NCI-H2171 treated with DMSO at 0.1 percent for 48 hours (cell line): ENCODE measurements around the gene GATD1.

Experiments
- DNase-seq: peaks from one replicate; lab custom pipeline; 2025; lab: John Stamatoyannopoulos, UW

Gene GATD1

DNA sequence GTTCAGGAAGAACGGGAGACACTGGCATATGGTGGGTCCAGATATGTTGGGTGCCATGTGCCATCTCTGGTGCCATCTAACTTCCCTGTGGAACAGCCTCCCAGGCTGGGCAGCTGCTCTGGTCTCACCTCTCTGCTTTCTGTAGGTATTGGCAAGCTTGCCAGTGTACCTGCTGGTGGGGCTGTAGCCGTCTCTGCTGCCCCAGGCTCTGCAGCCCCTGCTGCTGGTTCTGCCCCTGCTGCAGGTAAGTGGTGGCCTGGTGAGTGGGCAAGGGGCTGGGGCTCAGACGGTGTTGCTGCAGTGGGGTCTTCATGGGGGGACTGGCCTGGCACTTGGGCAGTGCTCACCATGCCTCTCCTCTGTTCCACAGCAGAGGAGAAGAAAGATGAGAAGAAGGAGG is 35.1 kb upstream of the GATD1 start:
- DNase-seq = no peak

DNA sequence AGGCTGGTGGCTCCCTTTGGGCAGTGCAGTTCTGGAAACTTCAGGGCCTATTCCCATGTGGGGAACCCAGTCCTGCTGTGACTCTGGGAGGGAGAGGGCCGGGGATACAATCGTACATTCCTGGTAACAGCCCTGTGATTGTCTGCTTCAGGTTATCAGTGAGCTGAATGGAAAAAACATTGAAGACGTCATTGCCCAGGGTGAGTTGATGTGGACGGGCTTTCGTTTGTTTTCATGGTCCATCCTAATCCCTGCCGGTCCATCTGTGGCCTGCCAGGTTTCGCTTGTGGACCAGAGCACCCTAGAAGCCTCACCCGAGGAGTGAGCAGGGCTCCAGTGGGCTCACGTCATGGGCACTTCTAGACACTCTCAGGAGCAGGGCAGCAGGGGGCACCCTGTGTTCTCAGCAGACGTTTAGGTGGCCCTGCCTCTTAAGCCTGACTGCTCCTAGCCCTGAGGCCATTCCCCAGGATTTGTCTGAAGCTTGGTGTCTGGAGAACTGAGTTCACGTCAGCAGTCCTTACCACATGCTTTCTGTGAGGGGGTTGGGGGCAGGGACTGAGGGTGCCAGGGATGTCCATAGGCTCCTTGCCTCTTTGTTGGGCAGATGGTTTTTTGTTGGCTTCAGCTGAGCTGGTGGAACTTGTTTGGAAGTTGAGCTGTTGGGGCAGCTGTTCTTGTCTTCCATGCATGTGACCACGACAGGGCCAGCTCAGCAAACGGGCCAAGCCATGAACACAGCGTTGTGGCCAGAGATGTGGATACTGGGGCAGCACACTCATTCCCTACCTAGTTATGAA is 34.4 kb upstream of the GATD1 start:
- DNase-seq = no peak

DNA sequence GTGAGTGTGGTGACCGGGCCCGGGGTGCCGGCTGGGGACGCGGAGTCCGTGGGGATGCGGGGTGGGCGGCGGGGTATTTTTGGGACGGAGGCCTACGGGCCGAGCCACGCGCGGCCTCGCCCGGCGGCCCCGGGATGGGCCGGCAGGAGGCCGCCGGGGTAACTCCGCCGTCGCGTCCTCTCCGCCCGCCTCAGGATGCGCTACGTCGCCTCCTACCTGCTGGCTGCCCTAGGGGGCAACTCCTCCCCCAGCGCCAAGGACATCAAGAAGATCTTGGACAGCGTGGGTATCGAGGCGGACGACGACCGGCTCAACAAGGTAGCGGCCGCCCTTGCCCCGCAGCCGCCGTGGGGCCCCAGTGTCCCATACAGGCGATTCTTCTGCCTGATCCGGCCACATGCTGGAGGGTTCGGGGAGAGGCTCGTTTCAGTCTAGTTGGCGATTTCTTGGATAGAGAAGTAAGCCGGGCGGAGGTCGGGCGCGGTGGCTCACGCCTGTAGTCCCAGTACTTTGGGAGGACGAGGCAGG is 32.8 kb upstream of the GATD1 start:
- no peak for DNase-seq

- DNase-seq = peak; percentile 79
These were observed 32.2 kb upstream of the GATD1 start, which contains the start of gene RPLP2 for GRCh38 chr11:809287-810039. TSS of gene RPLP2 (plus strand) at chr11:809967. CDS start at chr11:810235, 268 bp downstream.

GRCh38 chr11:808427-809286 is 31.4 kb upstream of the GATD1 start:
- no peak for DNase-seq

DNA sequence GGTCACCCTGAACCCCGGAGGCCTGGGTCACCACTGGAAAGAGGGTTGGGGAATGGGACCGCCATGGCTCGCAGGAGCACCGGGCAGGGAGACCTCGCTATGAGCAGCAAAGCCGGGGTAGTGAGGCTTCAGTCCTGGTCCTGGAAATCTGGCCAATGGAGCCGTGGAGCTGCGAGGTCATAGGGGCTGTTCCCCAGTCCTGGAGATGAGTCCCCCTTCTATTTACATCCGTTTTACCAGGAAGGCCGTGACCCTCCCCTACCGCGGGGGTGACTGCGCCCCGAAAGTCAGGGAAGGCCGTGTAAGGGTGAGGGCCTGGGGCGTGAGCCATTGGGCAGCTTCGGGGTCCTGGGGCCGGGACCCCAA is 27.3 kb upstream of the GATD1 start:
- no peak for DNase-seq

DNA sequence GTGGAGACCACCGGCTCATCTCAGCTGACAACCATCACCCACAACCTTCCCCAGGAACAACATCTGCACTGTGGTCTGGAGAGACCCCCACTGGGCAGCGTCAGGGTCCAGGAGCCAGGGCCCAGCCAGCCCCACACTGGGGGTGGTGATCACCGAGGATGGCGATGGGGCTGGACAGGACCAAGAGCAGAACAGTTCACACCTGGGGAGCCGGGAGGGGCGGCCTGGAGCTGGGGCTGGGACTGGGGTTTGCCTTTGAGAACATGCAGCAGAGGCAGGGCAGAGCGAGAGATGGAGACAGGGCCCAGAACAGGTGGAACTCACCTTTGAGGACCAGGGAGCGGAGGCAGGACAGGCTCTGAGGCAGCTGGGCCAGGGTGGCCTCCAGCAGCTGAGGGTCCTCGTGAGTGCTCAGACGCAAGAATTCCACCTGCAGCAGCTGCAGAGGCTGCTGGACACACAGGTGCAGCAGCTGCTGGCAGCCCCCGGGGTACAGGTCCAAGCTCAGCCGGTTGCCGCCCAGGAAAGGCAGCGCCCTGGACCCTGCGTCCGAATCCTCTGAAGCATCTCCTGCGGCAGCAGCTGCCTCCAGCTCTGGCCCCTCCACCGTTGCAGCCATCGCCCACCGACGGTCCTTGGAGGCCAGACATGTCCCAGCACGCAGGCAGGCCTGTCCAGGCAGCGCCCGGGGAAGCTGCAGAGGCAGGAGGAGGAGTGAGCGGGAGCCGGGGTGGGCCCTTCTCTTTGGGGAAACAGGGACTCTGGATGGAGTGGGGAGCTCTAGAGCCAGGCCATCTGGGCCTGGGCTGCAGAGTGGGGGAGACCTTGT is 26.7 kb upstream of the GATD1 start:
- DNase-seq = peak; percentile 51

DNA sequence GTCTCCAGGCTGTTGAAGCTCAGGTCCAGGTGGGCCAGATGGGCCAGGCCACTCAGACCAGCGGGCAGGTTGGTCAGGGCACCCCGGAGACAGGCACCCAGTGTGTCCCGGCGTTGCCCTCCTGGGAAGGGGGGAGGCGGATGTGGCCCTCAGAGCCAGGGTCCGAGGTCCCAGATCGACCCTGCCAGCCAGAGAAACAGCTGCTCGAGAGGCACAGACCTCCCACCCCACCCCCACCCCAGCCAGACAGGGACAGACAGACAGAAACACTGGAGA is 26.1 kb upstream of the GATD1 start:
- no peak for DNase-seq

DNA sequence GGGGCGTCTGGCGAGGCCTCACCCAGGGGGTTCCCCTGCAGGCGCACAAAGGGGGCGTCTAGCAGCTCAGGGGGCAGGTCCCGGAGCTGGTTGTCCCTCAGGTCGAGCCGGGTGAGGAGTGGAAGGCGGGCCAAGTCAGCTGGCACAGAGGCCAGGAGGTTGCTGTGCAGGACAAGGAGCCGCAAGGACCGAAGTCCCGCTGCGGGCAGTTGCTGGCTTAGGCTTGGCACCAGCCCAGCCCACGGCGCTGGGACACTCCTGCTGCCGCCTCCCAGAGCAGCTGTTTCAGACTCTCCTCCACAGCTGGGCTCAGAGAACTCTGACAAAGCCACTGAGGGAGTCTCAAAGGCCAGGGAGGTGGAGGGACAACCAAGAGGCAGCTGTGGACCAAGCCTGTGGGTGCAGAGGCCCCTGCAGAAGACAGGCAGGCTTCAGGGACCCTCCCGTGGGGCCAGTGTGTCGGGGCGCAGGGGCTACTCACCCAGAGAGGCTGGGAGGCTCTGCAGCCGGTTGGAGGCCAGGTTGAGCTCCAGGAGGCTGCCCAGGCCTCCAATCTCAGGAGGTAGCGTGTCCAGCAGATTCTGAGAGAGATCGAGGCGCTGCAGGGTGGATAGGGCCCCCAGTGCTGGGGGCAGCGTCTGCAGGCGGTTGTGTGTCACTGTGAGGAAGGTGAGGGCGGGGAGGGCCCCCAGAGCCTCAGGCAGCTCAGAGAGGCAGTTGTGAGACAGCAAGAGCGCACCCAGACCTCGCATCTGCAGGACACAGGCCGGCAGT is 25.6 kb upstream of the GATD1 start:
- DNase-seq = no peak

- no peak for DNase-seq
These were observed 24.8 kb upstream of the GATD1 start for GRCh38 chr11:802018-802617.

DNA sequence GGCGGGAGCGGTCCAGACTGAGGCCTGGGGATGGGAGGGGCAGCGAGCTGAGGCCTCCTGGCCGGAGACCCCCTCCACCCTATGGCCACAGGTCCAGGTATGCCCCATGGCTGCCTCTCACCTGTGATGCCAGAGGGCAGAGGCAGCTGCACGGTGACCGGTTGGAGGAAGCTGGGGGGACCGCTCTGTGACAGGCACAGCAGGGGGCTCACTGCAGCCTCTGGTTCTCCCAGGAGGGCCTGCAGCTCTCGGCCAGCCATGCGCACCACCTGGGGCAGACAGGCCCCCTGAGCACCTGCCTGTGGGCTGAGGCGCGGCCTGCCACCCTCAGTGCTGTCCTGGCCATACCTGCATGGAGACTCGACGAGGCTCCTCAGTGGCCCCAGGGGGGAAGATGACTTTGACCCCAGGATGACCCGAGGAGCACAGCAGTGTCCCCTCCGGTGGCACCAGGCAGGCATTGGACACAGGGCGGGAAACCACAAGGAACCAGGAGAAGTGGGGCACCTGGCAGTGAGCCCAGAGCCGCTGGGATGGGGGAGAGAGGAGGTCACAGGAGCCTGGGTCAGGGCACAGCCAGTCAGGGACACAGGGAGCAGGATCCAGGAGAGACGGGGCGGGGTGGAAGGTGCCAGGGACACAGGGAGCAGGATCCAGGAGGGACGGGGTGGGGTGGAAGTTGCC is 24.0 kb upstream of the GATD1 start:
- DNase-seq = no peak

- DNase-seq = no peak
These were observed 23.2 kb upstream of the GATD1 start for GRCh38 chr11:800473-800872.

DNA sequence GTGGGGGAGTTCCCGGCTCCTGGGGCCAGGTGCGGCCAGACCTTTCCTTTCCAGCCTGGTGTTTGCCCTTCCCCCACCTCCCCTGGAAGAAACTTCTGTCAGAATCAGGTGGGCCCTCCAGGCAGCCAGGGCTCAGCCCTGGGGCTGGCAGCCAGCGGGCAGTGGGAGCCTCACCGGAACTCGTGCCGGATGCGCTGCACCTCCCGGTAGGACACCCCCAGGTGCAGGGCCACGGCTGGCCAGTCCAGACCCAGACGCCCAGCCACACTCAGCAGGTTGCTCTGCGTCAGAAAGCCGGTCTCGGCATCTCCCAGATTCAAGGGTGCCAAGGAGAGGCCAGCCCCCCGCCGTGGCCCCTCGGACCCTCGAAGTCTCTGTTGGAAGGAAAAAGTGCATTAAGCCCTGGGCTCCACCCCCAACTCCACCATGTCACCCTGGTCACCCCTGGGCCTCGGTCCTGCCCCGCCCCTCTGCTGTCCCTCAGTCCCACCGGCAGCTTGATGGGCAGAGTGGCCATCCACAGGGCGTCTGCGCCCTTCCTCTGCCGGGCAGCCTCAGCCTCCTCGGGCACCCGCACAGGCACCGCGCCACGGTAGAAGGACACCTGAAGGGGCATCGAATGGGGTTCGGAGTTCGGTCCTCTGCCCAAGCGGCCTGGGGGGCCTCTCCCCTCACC is 22.5 kb upstream of the GATD1 start:
- DNase-seq = no peak

DNA sequence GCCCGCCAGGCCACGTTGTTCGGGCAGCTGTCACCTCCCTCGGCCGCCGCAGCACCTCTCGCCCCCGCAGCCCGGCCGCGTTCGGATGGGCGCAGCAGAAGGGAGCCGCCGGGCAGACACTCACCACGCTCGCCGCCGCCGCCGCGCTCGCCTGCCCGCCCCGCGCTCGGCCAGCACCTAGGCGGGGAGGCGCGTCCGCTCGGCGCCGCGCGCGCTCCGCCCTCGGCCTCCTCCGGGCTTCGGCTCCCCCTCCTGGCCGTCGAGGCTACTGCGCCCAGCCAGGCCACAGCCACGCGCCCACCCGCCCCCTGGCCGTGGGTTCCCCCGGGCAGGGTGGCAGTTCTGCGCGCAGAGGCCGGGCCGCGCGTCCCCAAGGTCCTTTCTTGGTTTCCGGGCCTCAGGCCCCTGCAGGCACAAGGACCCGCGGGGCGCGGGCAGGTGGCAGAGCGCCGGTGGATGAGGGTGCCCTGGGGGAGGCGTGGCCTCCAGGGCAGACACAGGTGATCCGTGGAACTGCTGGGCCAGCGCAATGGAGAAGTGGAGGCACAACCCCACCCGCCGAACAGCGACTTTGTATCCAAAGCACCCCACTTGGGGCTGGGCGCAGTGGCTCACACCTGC is 20.9 kb upstream of the GATD1 start, which contains the start of gene SLC25A22:
Gene SLC25A22 (minus strand): TSS at position 189 of the 621 bp plus-strand sequence. CDS start 3,275 bp downstream, outside the sequence.
- DNase-seq = peak; percentile 54

DNA sequence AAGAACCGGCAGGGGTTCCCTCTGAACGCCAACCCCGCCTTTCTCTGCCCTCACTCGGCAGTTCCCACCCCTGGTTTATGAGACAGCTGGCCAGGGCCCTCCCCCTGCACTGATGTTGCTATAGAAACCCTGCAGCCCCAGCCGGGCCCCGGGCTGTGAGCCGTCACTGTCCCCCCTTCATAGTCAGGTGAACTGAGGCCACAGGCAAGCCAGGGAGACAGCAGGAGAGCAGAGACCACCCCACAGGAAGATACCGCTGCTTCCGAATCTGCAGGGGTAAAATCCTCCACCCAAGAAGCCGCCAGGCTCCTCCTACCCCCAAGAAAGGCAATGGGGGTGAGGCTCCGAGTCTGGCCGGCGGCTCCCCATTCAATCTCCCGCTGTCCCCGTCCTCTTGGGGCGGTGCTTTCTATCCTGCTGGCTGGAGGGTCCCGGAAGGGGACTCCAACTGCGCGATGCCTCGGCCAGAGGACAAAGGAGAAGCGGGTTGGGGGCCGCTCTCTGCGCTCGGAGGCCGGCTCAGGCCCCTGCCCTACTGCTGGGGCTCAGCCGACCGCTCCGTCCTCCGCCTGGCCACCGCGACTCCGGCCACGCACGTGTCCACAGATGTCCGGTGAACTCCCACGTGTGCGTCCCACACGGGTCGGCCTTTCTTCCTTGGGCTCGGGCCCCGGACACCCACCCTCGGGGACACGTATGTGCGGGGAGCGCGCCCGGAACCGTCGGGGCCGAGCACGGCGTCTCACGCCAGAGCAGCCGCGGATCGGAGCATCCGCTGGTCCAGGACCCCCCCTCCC is 20.2 kb upstream of the GATD1 start:
- DNase-seq = peak; percentile 87

- no peak for DNase-seq
These were observed 19.4 kb upstream of the GATD1 start for GRCh38 chr11:796565-797295.
